PFSK-1 (cell line): ENCODE data around the gene IGFBP5.

Source experiments
- FOXP2 ChIP-seq: optimal IDR thresholded peaks from 2 replicates; pipeline ENCODE3; 2011; ENCODE audit warnings: borderline replicate concordance, control low read depth, inconsistent platforms; ENCODE audit not compliant: insufficient read depth; ENCODE audit errors: extremely low read length, extremely low read depth
- POLR2AphosphoS5 ChIP-seq: IDR thresholded peaks from 2 replicates; pipeline ENCODE4 v1.6.1; 2012; ENCODE audit warnings: low read depth, mild to moderate bottlenecking, control low read depth, low read length, moderate library complexity
- SIN3A ChIP-seq: IDR thresholded peaks from 2 replicates; pipeline ENCODE4 v1.6.1; 2012; ENCODE audit warnings: mild to moderate bottlenecking, low read length, moderate library complexity, borderline replicate concordance; ENCODE audit not compliant: insufficient read depth
- TAF1 ChIP-seq: IDR thresholded peaks from 2 replicates; pipeline ENCODE4 v1.6.1; 2012; ENCODE audit warnings: low read length, control low read depth, borderline replicate concordance; ENCODE audit not compliant: insufficient read depth
- TF ChIP-seq, protein P1 (sequence below), 2 experiments: IDR thresholded peaks; 2 replicates each; pipeline versions ENCODE4 v1.6.1 to v1.8.0; 2011 to 2012; ENCODE audit warnings: low read depth in 2 of 2, low read length in 2 of 2, control low read depth in 1 of 2, inconsistent platforms in 1 of 2, mild to moderate bottlenecking in 1 of 2, moderate library complexity in 1 of 2; ENCODE audit not compliant: insufficient read depth in 1 of 2

IGFBP5 gene

DNA sequence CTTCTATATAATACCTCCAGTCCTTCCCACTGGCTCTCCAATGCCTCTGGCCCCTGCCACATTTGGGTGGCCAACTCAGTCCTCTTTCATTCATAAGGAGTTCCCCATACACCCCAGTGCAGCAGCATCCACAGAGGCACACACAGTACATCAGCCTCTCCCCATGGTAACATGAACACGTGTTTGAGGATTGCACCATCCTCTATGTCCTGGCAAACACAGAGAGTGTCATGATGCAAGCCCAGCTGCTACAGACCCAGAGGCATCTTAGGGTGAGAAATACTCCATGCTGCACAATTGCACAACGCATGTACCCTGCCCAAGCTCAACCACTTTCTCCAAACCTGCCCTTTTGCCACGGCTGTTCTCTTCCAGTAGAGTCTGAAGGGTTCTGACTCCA, 11.5 kb downstream of the IGFBP5 start:
- TF ChIP-seq POLR2AphosphoS5 = no peak
- no peak for TF ChIP-seq TAF1
- TF ChIP-seq, protein P1, sequence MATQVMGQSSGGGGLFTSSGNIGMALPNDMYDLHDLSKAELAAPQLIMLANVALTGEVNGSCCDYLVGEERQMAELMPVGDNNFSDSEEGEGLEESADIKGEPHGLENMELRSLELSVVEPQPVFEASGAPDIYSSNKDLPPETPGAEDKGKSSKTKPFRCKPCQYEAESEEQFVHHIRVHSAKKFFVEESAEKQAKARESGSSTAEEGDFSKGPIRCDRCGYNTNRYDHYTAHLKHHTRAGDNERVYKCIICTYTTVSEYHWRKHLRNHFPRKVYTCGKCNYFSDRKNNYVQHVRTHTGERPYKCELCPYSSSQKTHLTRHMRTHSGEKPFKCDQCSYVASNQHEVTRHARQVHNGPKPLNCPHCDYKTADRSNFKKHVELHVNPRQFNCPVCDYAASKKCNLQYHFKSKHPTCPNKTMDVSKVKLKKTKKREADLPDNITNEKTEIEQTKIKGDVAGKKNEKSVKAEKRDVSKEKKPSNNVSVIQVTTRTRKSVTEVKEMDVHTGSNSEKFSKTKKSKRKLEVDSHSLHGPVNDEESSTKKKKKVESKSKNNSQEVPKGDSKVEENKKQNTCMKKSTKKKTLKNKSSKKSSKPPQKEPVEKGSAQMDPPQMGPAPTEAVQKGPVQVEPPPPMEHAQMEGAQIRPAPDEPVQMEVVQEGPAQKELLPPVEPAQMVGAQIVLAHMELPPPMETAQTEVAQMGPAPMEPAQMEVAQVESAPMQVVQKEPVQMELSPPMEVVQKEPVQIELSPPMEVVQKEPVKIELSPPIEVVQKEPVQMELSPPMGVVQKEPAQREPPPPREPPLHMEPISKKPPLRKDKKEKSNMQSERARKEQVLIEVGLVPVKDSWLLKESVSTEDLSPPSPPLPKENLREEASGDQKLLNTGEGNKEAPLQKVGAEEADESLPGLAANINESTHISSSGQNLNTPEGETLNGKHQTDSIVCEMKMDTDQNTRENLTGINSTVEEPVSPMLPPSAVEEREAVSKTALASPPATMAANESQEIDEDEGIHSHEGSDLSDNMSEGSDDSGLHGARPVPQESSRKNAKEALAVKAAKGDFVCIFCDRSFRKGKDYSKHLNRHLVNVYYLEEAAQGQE (IDR thresholded peaks at IDR 0.05; ENCODE audit: insufficient read depth in 1 of 2, low read depth in 2 of 2, low read length in 2 of 2) = no peak
- TF ChIP-seq SIN3A = no peak
- no peak for TF ChIP-seq FOXP2

DNA sequence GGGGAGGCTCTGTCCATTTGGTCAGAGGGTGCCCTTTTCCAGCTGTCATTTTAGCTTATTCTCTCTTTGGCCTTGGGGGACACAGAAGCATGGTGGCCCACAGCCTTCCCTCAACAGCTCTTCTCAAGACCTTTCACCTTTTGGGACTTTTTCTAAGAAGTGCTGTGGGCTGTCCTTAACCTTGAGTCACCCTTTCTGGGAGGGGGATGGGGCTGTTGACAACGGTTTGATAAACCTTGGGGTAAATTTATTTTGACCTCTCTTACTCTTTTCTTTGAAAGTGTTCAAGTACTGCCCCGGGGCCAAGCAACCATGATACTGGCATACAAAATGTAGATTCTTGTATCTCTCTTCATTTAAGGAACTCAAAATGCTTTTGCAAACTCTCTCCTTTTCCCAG, 13.7 kb downstream of the IGFBP5 start:
- TF ChIP-seq POLR2AphosphoS5 (no peak), FOXP2 (no peak), SIN3A (no peak), TAF1 (no peak)
- TF ChIP-seq, protein P1 (IDR thresholded peaks at IDR 0.05; ENCODE audit: insufficient read depth in 1 of 2, low read depth in 2 of 2, low read length in 2 of 2) = no peak

DNA sequence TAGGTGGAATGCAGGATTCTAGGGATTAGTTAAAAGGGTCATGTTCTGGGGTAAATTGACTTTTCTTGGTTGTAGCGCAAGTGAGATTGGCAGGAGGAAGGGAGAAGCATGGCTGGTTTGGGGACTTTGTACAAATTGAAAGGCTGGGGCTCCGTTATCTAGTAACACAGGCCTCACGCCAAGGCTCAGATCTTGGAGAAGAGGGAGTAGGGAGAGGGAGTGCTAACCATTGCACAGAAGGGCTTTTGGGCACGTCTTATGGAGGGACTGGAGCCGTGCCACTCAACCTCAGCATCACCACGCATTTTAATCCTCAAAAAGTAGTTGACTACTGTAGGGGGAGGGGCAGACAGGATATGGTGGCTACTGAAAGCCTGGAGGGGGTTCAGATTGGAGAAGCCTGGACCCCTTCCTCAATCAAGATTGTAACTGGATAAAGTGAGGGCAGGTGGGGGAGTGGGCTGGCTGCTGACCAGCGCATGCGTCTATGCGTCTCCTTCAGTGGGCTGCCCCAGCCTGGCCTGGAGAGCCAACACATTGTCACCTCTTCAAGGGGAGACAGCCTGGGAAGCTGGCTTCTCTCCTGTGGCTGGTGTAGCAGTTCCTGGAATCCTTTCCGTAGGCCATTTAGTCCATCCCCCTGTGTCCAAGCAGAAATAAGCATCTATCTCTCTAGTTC, 14.3 kb downstream of the IGFBP5 start:
- TF ChIP-seq TAF1 = no peak
- no peak for TF ChIP-seq POLR2AphosphoS5
- no peak for TF ChIP-seq FOXP2
- TF ChIP-seq SIN3A = no peak
- TF ChIP-seq, protein P1 (IDR thresholded peaks at IDR 0.05; ENCODE audit: insufficient read depth in 1 of 2, low read depth in 2 of 2, low read length in 2 of 2) = no peak

DNA sequence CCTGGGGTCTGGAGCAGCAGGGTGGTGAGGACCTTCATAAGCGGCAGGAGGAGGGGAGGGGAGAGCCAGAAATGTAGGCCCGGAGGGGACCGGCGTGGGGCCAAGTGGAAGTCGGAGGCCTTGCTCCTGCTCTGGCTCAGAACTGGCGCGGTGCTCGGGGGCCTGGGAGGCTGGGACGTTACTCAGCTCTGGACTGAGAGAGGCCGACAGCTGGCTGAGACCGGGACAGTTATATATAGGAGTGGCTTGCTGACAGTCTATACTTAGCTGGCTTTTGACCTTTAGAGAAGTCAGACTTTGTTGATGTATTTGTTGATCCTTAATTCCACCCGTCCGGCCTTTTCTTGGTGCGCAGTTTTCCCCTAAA, 15.7 kb downstream of the IGFBP5 start:
- TF ChIP-seq, protein P1 (IDR thresholded peaks at IDR 0.05; ENCODE audit: insufficient read depth in 1 of 2, low read depth in 2 of 2, low read length in 2 of 2) = no peak

DNA sequence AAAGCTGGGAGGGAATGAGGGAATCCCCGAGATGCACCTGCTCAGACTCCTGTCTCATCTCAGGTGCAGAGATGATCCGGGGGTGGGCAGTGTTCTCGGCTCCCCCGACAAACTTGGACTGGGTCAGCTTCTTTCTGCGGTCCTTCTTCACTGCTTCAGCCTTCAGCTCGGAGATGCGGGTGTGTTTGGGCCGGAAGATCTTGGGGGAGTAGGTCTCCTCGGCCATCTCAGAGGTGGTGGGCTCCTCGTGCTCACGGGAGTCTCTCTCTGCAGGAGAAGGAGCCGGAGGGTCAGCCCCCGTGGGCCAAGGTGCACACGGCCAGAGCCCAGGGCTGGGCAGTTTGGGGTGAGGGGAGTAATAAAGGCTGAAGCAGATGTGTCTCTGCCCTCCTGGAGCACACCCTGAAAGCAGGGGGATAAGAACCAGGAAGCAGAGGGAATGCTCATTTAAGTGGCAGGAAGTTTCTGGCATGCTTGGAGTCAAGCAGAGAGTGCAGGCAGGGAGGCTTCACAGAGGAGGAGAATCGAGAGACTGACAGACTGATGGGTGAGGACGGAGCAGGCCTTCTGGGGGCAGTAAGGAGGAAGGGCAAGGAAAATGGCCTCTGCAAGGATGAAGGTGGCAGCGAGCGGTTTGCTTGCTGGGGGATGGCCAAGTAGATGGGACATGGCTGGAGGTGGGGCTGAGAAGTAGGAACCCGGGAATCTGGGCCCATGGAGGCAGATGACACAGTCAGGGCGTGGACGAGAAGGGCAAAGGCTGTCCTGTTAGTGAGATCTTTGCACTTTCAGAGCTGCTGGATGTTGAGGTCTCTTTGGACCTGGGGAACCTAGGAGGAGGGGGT, 16.3 kb downstream of the IGFBP5 start:
- no peak for TF ChIP-seq SIN3A
- no peak for TF ChIP-seq TAF1
- TF ChIP-seq, protein P1 (IDR thresholded peaks at IDR 0.05; ENCODE audit: insufficient read depth in 1 of 2, low read depth in 2 of 2, low read length in 2 of 2) = no peak
- no peak for TF ChIP-seq FOXP2
- TF ChIP-seq POLR2AphosphoS5 = no peak
